LNCaP clone FGC (cell line): Measurements from ENCODE around the gene NCK2.

ENCODE experiments used
- DNase-seq: peaks from one replicate; pipeline ENCODE4 v3.0.0-alpha.2; 2011; ENCODE audit warnings: low read depth
- H3K4me3 ChIP-seq: 2 replicates; pipeline ENCODE4 v1.5.1; 2011; ENCODE audit warnings: mild to moderate bottlenecking, low read depth, low read length, control low read depth
- CTCF ChIP-seq: IDR thresholded peaks from 2 replicates; pipeline ENCODE4 v1.5.1; 2012; ENCODE audit warnings: mild to moderate bottlenecking; ENCODE audit not compliant: control insufficient read depth, insufficient read depth; ENCODE audit errors: extremely low read depth

The NCK2 gene

GRCh38 chr2:105761931-105762515 is 17.3 kb downstream of the NCK2 start:
- DNase-seq: no peak

GRCh38 chr2:105763076-105763475 is 18.4 kb downstream of the NCK2 start:
- DNase-seq: no peak
- no peak for TF ChIP-seq CTCF
- H3K4me3 ChIP-seq: no peak overlapping the region

More at GRCh38 chr2:105761931-105762515, 17.3 kb downstream of the NCK2 start:
- H3K4me3 ChIP-seq: no peak overlapping the region
- no peak for TF ChIP-seq CTCF

- H3K4me3 ChIP-seq: no peak overlapping the region
- no peak for DNase-seq
- TF ChIP-seq CTCF: no peak
These were observed 19.3 kb downstream of the NCK2 start for GRCh38 chr2:105764059-105764458.

GRCh38 chr2:105765415-105766299 is 20.9 kb downstream of the NCK2 start:
- DNase-seq: no peak
- TF ChIP-seq CTCF: no peak
- H3K4me3 ChIP-seq: no peak overlapping the region

- TF ChIP-seq CTCF: no peak
- H3K4me3 ChIP-seq: no peak overlapping the region
- no peak for DNase-seq
These were observed 21.7 kb downstream of the NCK2 start for GRCh38 chr2:105766300-105766866.

- no peak overlapping the region for H3K4me3 ChIP-seq
- DNase-seq: no peak
- TF ChIP-seq CTCF: no peak
These were observed 23.5 kb downstream of the NCK2 start for GRCh38 chr2:105768176-105768575.
